CD4-positive, CD25-positive, alpha-beta regulatory T cell (primary cell): Measurements from ENCODE around the gene RNU1-2. TPM values are rescaled to one million over a fixed set of nuclear protein-coding genes. Genes with fewer than 3 reads are reported as not detected.
"Not testable (repeated sequence)": the region's sequence is repeated elsewhere in the genome, so short reads cannot be mapped to it uniquely, and the experiment has no call there.

Experiments
- ATAC-seq, 2 donors: fragments of 150-1000 bp; cut with Tn5 transposase; one replicate each; pipeline ENCODE4 v1.10.0; 2021; ENCODE audit warnings: low read depth in 2 of 2, moderate number of reproducible peaks in 2 of 2, moderate library complexity in 1 of 2
- DNase-seq, 3 donors: peaks; one replicate each; pipeline versions ENCODE4 v3.0.0 to v3.0.0-alpha.2; 2012 to 2022; ENCODE audit warnings: mixed read lengths in 1 of 3
- H3K27ac ChIP-seq: one replicate; pipeline ENCODE4 v1.7.0; 2013; ENCODE audit warnings: mild to moderate bottlenecking, low read length; ENCODE audit not compliant: insufficient read depth, poor library complexity, severe bottlenecking
- H3K27me3 ChIP-seq: one replicate; pipeline ENCODE4 v1.7.0; 2013; ENCODE audit warnings: low read length; ENCODE audit not compliant: control insufficient read depth, insufficient read depth
- H3K36me3 ChIP-seq: one replicate; pipeline ENCODE4 v1.7.0; 2013; ENCODE audit warnings: mild to moderate bottlenecking, low read length, moderate library complexity; ENCODE audit not compliant: control insufficient read depth, insufficient read depth
- H3K4me1 ChIP-seq: 2 replicates; pipeline ENCODE4 v1.7.0; 2013; ENCODE audit warnings: mild to moderate bottlenecking, low read length; ENCODE audit not compliant: insufficient read depth, control insufficient read depth, poor library complexity, severe bottlenecking
- H3K4me3 ChIP-seq: one replicate; pipeline ENCODE4 v1.7.0; 2013; ENCODE audit warnings: low read depth, mild to moderate bottlenecking, low read length, moderate library complexity
- H3K9me3 ChIP-seq, 2 experiments: 1 replicate in 1 of 2; 2 replicates in 1 of 2; pipeline ENCODE4 v1.7.0; 2013; ENCODE audit warnings: low read length in 2 of 2, mild to moderate bottlenecking in 1 of 2, moderate library complexity in 1 of 2; ENCODE audit not compliant: control insufficient read depth in 2 of 2
- H3K27ac Mint-ChIP-seq, 3 donors: one replicate each; pipeline ENCODE4 v1.8.0; 2020 to 2022; ENCODE audit warnings: mild to moderate bottlenecking in 3 of 3, mixed read lengths in 3 of 3, moderate library complexity in 2 of 3
- H3K27me3 Mint-ChIP-seq: one replicate; pipeline ENCODE4 v1.8.0; 2022; ENCODE audit warnings: mild to moderate bottlenecking, mixed read lengths
- H3K36me3 Mint-ChIP-seq: one replicate; pipeline ENCODE4 v1.8.0; 2020; ENCODE audit warnings: mixed read lengths
- H3K4me1 Mint-ChIP-seq, 4 donors: one replicate each; pipeline ENCODE4 v1.8.0; 2020 to 2022; ENCODE audit warnings: mixed read lengths in 4 of 4, mild to moderate bottlenecking in 1 of 4
- H3K4me3 Mint-ChIP-seq, 4 donors: one replicate each; pipeline ENCODE4 v1.8.0; 2020 to 2022; ENCODE audit warnings: mild to moderate bottlenecking in 4 of 4, mixed read lengths in 4 of 4, moderate library complexity in 3 of 4
- H3K9me3 Mint-ChIP-seq, 7 donors: one replicate each; pipeline ENCODE4 v1.8.0; 2020 to 2022; ENCODE audit warnings: mixed read lengths in 7 of 7, mild to moderate bottlenecking in 3 of 7, moderate library complexity in 2 of 7
- polyA plus RNA-seq, 4 donors: library from polyadenylated mRNA; unstranded; fragments of 300-500 nt; fragmentation: Illumina TruSeq; gene quantifications; one replicate each; pipeline ENCODE4 v1.2.3, GENCODE V29; 2021
- total RNA-seq: library from RNA; stranded (reverse); gene quantifications from one replicate; pipeline ENCODE4 v1.2.3, GENCODE V29; 2022

Gene RNU1-2
- total and polyA plus RNA-seq, 5 donors from 2014 or later = 23.7 to 3,278 TPM; not detected in 3

- H3K36me3 ChIP-seq = peaks cover 3% of the 10 kb centered on the region
- ATAC-seq (no peak), DNase-seq (no peak)
- peaks cover 11 to 27% (median 19%) of the 10 kb centered on the region in 4 donors for H3K4me1 Mint-ChIP-seq
- peaks cover 29% of the 10 kb centered on the region for H3K4me1 ChIP-seq
- H3K36me3 Mint-ChIP-seq = no peaks in the 10 kb centered on the region
- no peaks in the 10 kb centered on the region for H3K27me3 ChIP-seq
- H3K27ac Mint-ChIP-seq = no peak overlapping the region
- peak overlapping the region; percentile 99 for H3K27ac ChIP-seq
- peaks cover 0 to 4% (median 0%) of the 10 kb centered on the region in 7 donors for H3K9me3 Mint-ChIP-seq
- H3K4me3 ChIP-seq = no peak overlapping the region
- peak overlapping the region in 1 of 4 donors; percentile 11 for H3K4me3 Mint-ChIP-seq
- peaks cover 4% of the 10 kb centered on the region for H3K27me3 Mint-ChIP-seq
- H3K9me3 ChIP-seq = peaks cover 0 to 9% of the 10 kb centered on the region in 2 experiments
Measured at GRCh38 chr1:16905868-16906702, 10.3 kb downstream of the RNU1-2 start.

- Histone ChIP-seq H3K4me3 (no peak overlapping the region), H3K27me3 (no peaks in the 10 kb centered on the region), H3K9me3 (peaks cover 0 to 9% of the 10 kb centered on the region in 2 experiments), H3K27ac (no peak overlapping the region), H3K4me1 (peaks cover 28% of the 10 kb centered on the region), H3K36me3 (peaks cover 3% of the 10 kb centered on the region)
- peaks cover 11 to 26% (median 13%) of the 10 kb centered on the region in 4 donors for H3K4me1 Mint-ChIP-seq
- peaks cover 0 to 4% (median 0%) of the 10 kb centered on the region in 7 donors for H3K9me3 Mint-ChIP-seq
- DNase-seq (no peak), ATAC-seq (no peak)
- H3K27me3 Mint-ChIP-seq = peaks cover 4% of the 10 kb centered on the region
- H3K27ac Mint-ChIP-seq = no peak overlapping the region
- no peaks in the 10 kb centered on the region for H3K36me3 Mint-ChIP-seq
- no peak overlapping the region for H3K4me3 Mint-ChIP-seq
Measured at GRCh38 chr1:16906873-16907272, 11.1 kb downstream of the RNU1-2 start.

- Mint-ChIP-seq H3K36me3 (no peaks in the 10 kb centered on the region), H3K27ac (peak overlapping the region; percentile 7 to 39 (median 9)), H3K4me3 (peak overlapping the region in 1 of 4 donors; percentile 10), H3K4me1 (peaks cover 16 to 25% (median 21%) of the 10 kb centered on the region in 4 donors), H3K9me3 (peaks cover 0 to 4% (median 0%) of the 10 kb centered on the region in 7 donors), H3K27me3 (peaks cover 4% of the 10 kb centered on the region)
- ATAC-seq (no peak), DNase-seq (no peak)
- peaks cover 0 to 9% of the 10 kb centered on the region in 2 experiments for H3K9me3 ChIP-seq
- H3K27ac ChIP-seq = no peak overlapping the region
- no peak overlapping the region for H3K4me3 ChIP-seq
- H3K36me3 ChIP-seq = peaks cover 3% of the 10 kb centered on the region
- H3K4me1 ChIP-seq = peaks cover 26% of the 10 kb centered on the region
- no peaks in the 10 kb centered on the region for H3K27me3 ChIP-seq
Measured at GRCh38 chr1:16907870-16908758, 12.3 kb downstream of the RNU1-2 start.

GRCh38 chr1:16911851-16912721 is 16.3 kb downstream of the RNU1-2 start:
- H3K4me3 ChIP-seq, H3K27me3 ChIP-seq, H3K36me3 Mint-ChIP-seq, H3K36me3 ChIP-seq, ATAC-seq, H3K9me3 Mint-ChIP-seq, H3K27ac ChIP-seq, H3K27me3 Mint-ChIP-seq, H3K9me3 ChIP-seq, H3K27ac Mint-ChIP-seq, DNase-seq: not testable (repeated sequence)
- H3K4me1 ChIP-seq = peaks cover 19% of the 10 kb centered on the region
- Mint-ChIP-seq H3K4me1 (peaks cover 12 to 48% (median 31%) of the 10 kb centered on the region in 4 donors), H3K4me3 (peak overlapping the region; percentile 49 to 94 (median 80))

- not testable (repeated sequence) for H3K9me3 Mint-ChIP-seq, H3K36me3 ChIP-seq, H3K27me3 ChIP-seq, DNase-seq, H3K9me3 ChIP-seq, H3K27ac ChIP-seq, H3K36me3 Mint-ChIP-seq, H3K4me3 ChIP-seq, H3K27me3 Mint-ChIP-seq, ATAC-seq
- H3K4me1 ChIP-seq = peaks cover 19% of the 10 kb centered on the region
- Mint-ChIP-seq H3K4me1 (peaks cover 12 to 45% (median 30%) of the 10 kb centered on the region in 4 donors), H3K4me3 (peak overlapping the region; percentile 84 to 94 (median 91)), H3K27ac (peak overlapping the region in 1 of 3 donors; percentile 67)
Measured at GRCh38 chr1:16912742-16913141, 17.0 kb downstream of the RNU1-2 start.

GRCh38 chr1:16913181-16913832 is 17.5 kb downstream of the RNU1-2 start:
- peak overlapping the region; percentile 84 to 94 (median 91) for H3K4me3 Mint-ChIP-seq
- Histone ChIP-seq H3K4me3 (peak overlapping the region; percentile 29), H3K4me1 (peaks cover 19% of the 10 kb centered on the region), H3K9me3 (no peaks in the 10 kb centered on the region), H3K27me3 (no peaks in the 10 kb centered on the region), H3K27ac (peak overlapping the region; percentile 53), H3K36me3 (no peaks in the 10 kb centered on the region)
- H3K9me3 Mint-ChIP-seq = no peaks in the 10 kb centered on the region
- no peaks in the 10 kb centered on the region for H3K36me3 Mint-ChIP-seq
- H3K4me1 Mint-ChIP-seq = peaks cover 12 to 44% (median 30%) of the 10 kb centered on the region in 4 donors
- peaks cover 4% of the 10 kb centered on the region for H3K27me3 Mint-ChIP-seq
- peak overlapping the region; percentile 67 to 89 (median 83) for H3K27ac Mint-ChIP-seq
- ATAC-seq (no peak), DNase-seq (no peak)
